Stimulated activated CD4-positive, alpha-beta T cell treated with anti-CD3 and anti-CD28 coated beads, Interleukin-15, amount 100 ng/mL, for 48 hours (primary cell): ENCODE results near the gene INSYN1.
"Not testable (repeated sequence)": the region's sequence is repeated elsewhere in the genome, so short reads cannot be mapped to it uniquely, and the experiment has no call there.

Experiments used
- DNase-seq, 2 donors: peaks; one replicate each; pipeline ENCODE4 v3.0.0-alpha.2; 2020; ENCODE audit warnings: low read depth in 2 of 2

INSYN1 gene

GRCh38 chr15:73753250-73754130, at the start of gene INSYN1:
TSS of gene INSYN1 (minus strand) at chr15:73753351. CDS start at chr15:73751130, 2,221 bp downstream.
- no peak for DNase-seq

- no peak for DNase-seq
Observed at GRCh38 chr15:73802431-73803041, 49.4 kb upstream of the INSYN1 start.

GRCh38 chr15:73800662-73801345, 47.7 kb upstream of the INSYN1 start:
- DNase-seq: no peak

GRCh38 chr15:73799466-73799865, 46.3 kb upstream of the INSYN1 start:
- no peak for DNase-seq

GRCh38 chr15:73797366-73798158, 44.4 kb upstream of the INSYN1 start:
- DNase-seq: no peak

GRCh38 chr15:73796331-73796831, 43.2 kb upstream of the INSYN1 start:
- no peak for DNase-seq

- no peak for DNase-seq
Observed at GRCh38 chr15:73794443-73795133, 41.4 kb upstream of the INSYN1 start.

- DNase-seq: not testable (repeated sequence)
Observed at GRCh38 chr15:73792899-73793541, 39.9 kb upstream of the INSYN1 start.

- no peak for DNase-seq
Observed at GRCh38 chr15:73792415-73792814, 39.3 kb upstream of the INSYN1 start.

- no peak for DNase-seq
Observed at GRCh38 chr15:73789521-73790240, 36.5 kb upstream of the INSYN1 start.

- DNase-seq: no peak
Observed at GRCh38 chr15:73787621-73788020, 34.5 kb upstream of the INSYN1 start.

GRCh38 chr15:73786538-73786937, 33.4 kb upstream of the INSYN1 start:
- DNase-seq: no peak

- not testable (repeated sequence) for DNase-seq
Observed at GRCh38 chr15:73785256-73786014, 32.3 kb upstream of the INSYN1 start.

GRCh38 chr15:73784291-73784690, 31.1 kb upstream of the INSYN1 start:
- DNase-seq: no peak

- DNase-seq: no peak
Observed at GRCh38 chr15:73782344-73782959, 29.3 kb upstream of the INSYN1 start.

- no peak for DNase-seq
Observed at GRCh38 chr15:73781038-73781925, 28.1 kb upstream of the INSYN1 start.

GRCh38 chr15:73779974-73780373, 26.8 kb upstream of the INSYN1 start:
- no peak for DNase-seq

GRCh38 chr15:73777741-73778140, 24.6 kb upstream of the INSYN1 start:
- no peak for DNase-seq
